Activated naive CD8-positive, alpha-beta T cell treated with anti-CD3 and anti-CD28 coated beads, Interleukin-2, amount 10 ng/mL, durations not matched to agents 7 days and 5 days (primary cell): ENCODE measurements around the gene CUX1. TPM values are rescaled to one million over a fixed set of nuclear protein-coding genes. Genes with fewer than 3 reads are reported as not detected.

Experiments used
- ATAC-seq: fragments of 150-1000 bp; cut with Tn5 transposase; one replicate; pipeline ENCODE4 v1.10.0; 2021; ENCODE audit warnings: low read depth, moderate library complexity
- POLR2A ChIA-PET: fragments of 350-600 bp; sonication (Branson Sonifier 250); formaldehyde crosslinking; loops from one replicate; lab custom pipeline; 2021; ENCODE audit warnings: antibody characterized with exemption; lab: Charles Lee
- DNase-seq: peaks from one replicate; pipeline ENCODE4 v3.0.0; 2021
- H3K27ac Mint-ChIP-seq: one replicate; pipeline ENCODE4 v1.8.0; 2022; ENCODE audit warnings: mild to moderate bottlenecking, mixed read lengths
- H3K27me3 Mint-ChIP-seq: one replicate; pipeline ENCODE4 v1.8.0; 2022; ENCODE audit warnings: mild to moderate bottlenecking, moderate library complexity, mixed read lengths
- H3K36me3 Mint-ChIP-seq: one replicate; pipeline ENCODE4 v1.8.0; 2021; ENCODE audit warnings: mild to moderate bottlenecking, mixed read lengths
- H3K4me1 Mint-ChIP-seq: one replicate; pipeline ENCODE4 v1.8.0; 2021; ENCODE audit warnings: mixed read lengths
- H3K4me3 Mint-ChIP-seq: one replicate; pipeline ENCODE4 v1.8.0; 2022; ENCODE audit warnings: mild to moderate bottlenecking, moderate library complexity, mixed read lengths
- H3K9me3 Mint-ChIP-seq: one replicate; pipeline ENCODE4 v1.8.0; 2021; ENCODE audit warnings: mixed read lengths
- total RNA-seq, 2 experiments: library from RNA; stranded (reverse); gene quantifications; one replicate each; pipeline ENCODE4 v1.2.3, GENCODE V29; 2021

The CUX1 gene
- total RNA-seq, 2 experiments from 2014 or later: 35.7 to 37.6 TPM

- Mint-ChIP-seq H3K27me3 (no peaks in the 10 kb centered on the region), H3K27ac (no peak overlapping the region), H3K4me1 (no peaks in the 10 kb centered on the region), H3K36me3 (no peaks in the 10 kb centered on the region), H3K9me3 (no peaks in the 10 kb centered on the region), H3K4me3 (no peak overlapping the region)
- DNase-seq: no peak
- ATAC-seq: no peak
- POLR2A ChIA-PET: no interaction called here
These were observed 147.4 kb downstream of the CUX1 start for GRCh38 chr7:101964680-101965452.

- H3K4me1 Mint-ChIP-seq: no peaks in the 10 kb centered on the region
- ATAC-seq (no peak), DNase-seq (no peak)
- POLR2A ChIA-PET: no interaction called here
- no peak overlapping the region for H3K27ac Mint-ChIP-seq
- no peaks in the 10 kb centered on the region for H3K9me3 Mint-ChIP-seq
- no peak overlapping the region for H3K4me3 Mint-ChIP-seq
- H3K27me3 Mint-ChIP-seq: no peaks in the 10 kb centered on the region
- H3K36me3 Mint-ChIP-seq: no peaks in the 10 kb centered on the region
These were observed 151.5 kb downstream of the CUX1 start for GRCh38 chr7:101968720-101969466.

GRCh38 chr7:101969997-101970585 is 152.7 kb downstream of the CUX1 start:
- Mint-ChIP-seq H3K27me3 (no peaks in the 10 kb centered on the region), H3K4me1 (no peaks in the 10 kb centered on the region), H3K9me3 (no peaks in the 10 kb centered on the region), H3K4me3 (no peak overlapping the region), H3K27ac (no peak overlapping the region), H3K36me3 (no peaks in the 10 kb centered on the region)
- ATAC-seq: no peak
- DNase-seq: no peak
- POLR2A ChIA-PET: no interaction called here

GRCh38 chr7:101970801-101971200 is 153.4 kb downstream of the CUX1 start:
- POLR2A ChIA-PET: interaction anchor here (0.6 kb wide), 1 partner anchor 108 kb away, joined by 3 read pairs; no protein-coding TSS in a partner anchor
- ATAC-seq (no peak), DNase-seq (no peak)
- H3K4me3 Mint-ChIP-seq: no peak overlapping the region
- no peak overlapping the region for H3K27ac Mint-ChIP-seq
- H3K9me3 Mint-ChIP-seq: no peaks in the 10 kb centered on the region
- H3K4me1 Mint-ChIP-seq: no peaks in the 10 kb centered on the region
- H3K36me3 Mint-ChIP-seq: no peaks in the 10 kb centered on the region
- H3K27me3 Mint-ChIP-seq: no peaks in the 10 kb centered on the region

- POLR2A ChIA-PET: no interaction called here
- ATAC-seq: no peak
These were observed 154.0 kb downstream of the CUX1 start for GRCh38 chr7:101971457-101971856.

GRCh38 chr7:101972627-101973026 is 155.2 kb downstream of the CUX1 start:
- no peak for DNase-seq
- ATAC-seq: no peak
- H3K27ac Mint-ChIP-seq: no peak overlapping the region
- H3K27me3 Mint-ChIP-seq: no peaks in the 10 kb centered on the region
- H3K4me1 Mint-ChIP-seq: no peaks in the 10 kb centered on the region
- H3K9me3 Mint-ChIP-seq: no peaks in the 10 kb centered on the region
- H3K36me3 Mint-ChIP-seq: no peaks in the 10 kb centered on the region
- POLR2A ChIA-PET: no interaction called here
- no peak overlapping the region for H3K4me3 Mint-ChIP-seq

More at GRCh38 chr7:101971457-101971856, 154.0 kb downstream of the CUX1 start:
- Mint-ChIP-seq H3K36me3 (no peaks in the 10 kb centered on the region), H3K27me3 (no peaks in the 10 kb centered on the region), H3K4me1 (no peaks in the 10 kb centered on the region), H3K9me3 (no peaks in the 10 kb centered on the region), H3K4me3 (no peak overlapping the region), H3K27ac (no peak overlapping the region)
- no peak for DNase-seq

GRCh38 chr7:101973130-101973529 is 155.7 kb downstream of the CUX1 start:
- Mint-ChIP-seq H3K27me3 (no peaks in the 10 kb centered on the region), H3K4me1 (no peaks in the 10 kb centered on the region), H3K4me3 (no peak overlapping the region), H3K9me3 (no peaks in the 10 kb centered on the region), H3K36me3 (no peaks in the 10 kb centered on the region), H3K27ac (no peak overlapping the region)
- no peak for ATAC-seq
- POLR2A ChIA-PET: no interaction called here
- DNase-seq: no peak

GRCh38 chr7:101974393-101974792 is 157.0 kb downstream of the CUX1 start:
- Mint-ChIP-seq H3K4me1 (no peaks in the 10 kb centered on the region), H3K9me3 (no peaks in the 10 kb centered on the region), H3K27me3 (no peaks in the 10 kb centered on the region), H3K4me3 (no peak overlapping the region), H3K27ac (no peak overlapping the region), H3K36me3 (no peaks in the 10 kb centered on the region)
- ATAC-seq (no peak), DNase-seq (no peak)
- POLR2A ChIA-PET: no interaction called here

GRCh38 chr7:101975046-101975445 is 157.6 kb downstream of the CUX1 start:
- Mint-ChIP-seq H3K9me3 (no peaks in the 10 kb centered on the region), H3K27ac (no peak overlapping the region), H3K27me3 (no peaks in the 10 kb centered on the region), H3K4me1 (no peaks in the 10 kb centered on the region), H3K4me3 (no peak overlapping the region), H3K36me3 (no peaks in the 10 kb centered on the region)
- ATAC-seq (no peak), DNase-seq (no peak)
- POLR2A ChIA-PET: no interaction called here

- H3K9me3 Mint-ChIP-seq: no peaks in the 10 kb centered on the region
- no peaks in the 10 kb centered on the region for H3K27me3 Mint-ChIP-seq
- ATAC-seq (no peak), DNase-seq (no peak)
- POLR2A ChIA-PET: no interaction called here
- no peaks in the 10 kb centered on the region for H3K4me1 Mint-ChIP-seq
- no peak overlapping the region for H3K27ac Mint-ChIP-seq
- H3K4me3 Mint-ChIP-seq: no peak overlapping the region
- no peaks in the 10 kb centered on the region for H3K36me3 Mint-ChIP-seq
These were observed 159.0 kb downstream of the CUX1 start for GRCh38 chr7:101976411-101976810.

- no peaks in the 10 kb centered on the region for H3K9me3 Mint-ChIP-seq
- no peak overlapping the region for H3K4me3 Mint-ChIP-seq
- no peaks in the 10 kb centered on the region for H3K4me1 Mint-ChIP-seq
- no peak for DNase-seq
- no peak overlapping the region for H3K27ac Mint-ChIP-seq
- H3K36me3 Mint-ChIP-seq: no peaks in the 10 kb centered on the region
- no peak for ATAC-seq
- POLR2A ChIA-PET: no interaction called here
- H3K27me3 Mint-ChIP-seq: no peaks in the 10 kb centered on the region
These were observed 159.8 kb downstream of the CUX1 start for GRCh38 chr7:101977249-101977648.

- Mint-ChIP-seq H3K36me3 (peaks cover 3% of the 10 kb centered on the region), H3K27ac (no peak overlapping the region), H3K9me3 (peaks cover 3% of the 10 kb centered on the region), H3K4me1 (no peaks in the 10 kb centered on the region), H3K4me3 (no peak overlapping the region), H3K27me3 (no peaks in the 10 kb centered on the region)
- DNase-seq (no peak), ATAC-seq (no peak)
- POLR2A ChIA-PET: no interaction called here
These were observed 161.3 kb downstream of the CUX1 start for GRCh38 chr7:101978683-101979082.

GRCh38 chr7:101983147-101983811 is 165.9 kb downstream of the CUX1 start:
- H3K36me3 Mint-ChIP-seq: peaks cover 3% of the 10 kb centered on the region
- H3K4me1 Mint-ChIP-seq: peaks cover 2% of the 10 kb centered on the region
- ATAC-seq: no peak
- no peak for DNase-seq
- POLR2A ChIA-PET: no interaction called here
- H3K27ac Mint-ChIP-seq: no peak overlapping the region
- no peaks in the 10 kb centered on the region for H3K27me3 Mint-ChIP-seq
- H3K4me3 Mint-ChIP-seq: no peak overlapping the region
- H3K9me3 Mint-ChIP-seq: peaks cover 3% of the 10 kb centered on the region
